K562 (cell line): Measurements from ENCODE around the gene SFR1. TPM values are rescaled to one million over a fixed set of nuclear protein-coding genes. Genes with fewer than 3 reads are reported as not detected.
A peak's percentile ranks its signal among the peaks of the same experiment; 100 is the strongest.

Source experiments
- EGR1 ChIP-seq: fragments of 450-650 bp; conservative IDR thresholded peaks from 2 replicates; pipeline ENCODE4 v1.6.1; 2017; ENCODE audit warnings: mild to moderate bottlenecking
- EP300 ChIP-seq: IDR thresholded peaks from 2 replicates; pipeline ENCODE4 v1.6.1; 2012; ENCODE audit warnings: low read length, improper control_type of control experiment
- FOXP1 ChIP-seq: sonication (generic); formaldehyde crosslinking; IDR thresholded peaks from 2 replicates; pipeline ENCODE4 v1.8.0; 2022; ENCODE audit warnings: mild to moderate bottlenecking, missing genetic modification reagents
- HIVEP1 ChIP-seq: fragments of 250-450 bp; sonication (Bioruptor Pico); IDR thresholded peaks from 2 replicates; pipeline ENCODE4 v1.4.0; 2020; ENCODE audit warnings: mild to moderate bottlenecking
- IFI16 ChIP-seq: fragments of 250-450 bp; sonication (Bioruptor Pico); IDR thresholded peaks from 2 replicates; pipeline ENCODE4 v2.1.2; 2022; ENCODE audit warnings: mild to moderate bottlenecking, inconsistent platforms
- KLF1 ChIP-seq: fragments of 450-650 bp; IDR thresholded peaks from 2 replicates; pipeline ENCODE4 v1.6.1; 2016; ENCODE audit warnings: missing genetic modification characterization, missing compliant biosample characterization
- MAFK ChIP-seq: IDR thresholded peaks from 2 replicates; pipeline ENCODE4 v1.6.1; 2011; ENCODE audit warnings: low read length, improper control_type of control experiment
- MECOM ChIP-seq: fragments of 250-450 bp; sonication (Bioruptor Pico); IDR thresholded peaks from 2 replicates; pipeline ENCODE4 v1.8.0; 2022; ENCODE audit warnings: inconsistent platforms
- MTA3 ChIP-seq: fragments of 450-650 bp; formaldehyde crosslinking; IDR thresholded peaks from 2 replicates; pipeline ENCODE4 v1.6.1; 2017; ENCODE audit warnings: mild to moderate bottlenecking, borderline replicate concordance
- NFYB ChIP-seq: IDR thresholded peaks from 2 replicates; pipeline ENCODE4 v1.6.1; 2011; ENCODE audit warnings: mild to moderate bottlenecking, moderate library complexity; ENCODE audit not compliant: insufficient read length; ENCODE audit errors: extremely low read depth
- PPARD ChIP-seq: fragments of 250-450 bp; sonication (Bioruptor Pico); IDR thresholded peaks from 2 replicates; pipeline ENCODE4 v1.8.0; 2022; ENCODE audit warnings: inconsistent platforms, mild to moderate bottlenecking, moderate library complexity
- PRPF4 ChIP-seq: fragments of 200-400 bp; formaldehyde crosslinking; IDR thresholded peaks from one replicate; pipeline ENCODE4 v1.6.1; 2017; ENCODE audit warnings: low read length, low read depth, mild to moderate bottlenecking; ENCODE audit not compliant: insufficient read depth, poor library complexity, severe bottlenecking
- RAD51 ChIP-seq: fragments of 450-650 bp; IDR thresholded peaks from 2 replicates; pipeline ENCODE4 v1.7.1; 2016; ENCODE audit warnings: low read depth, mild to moderate bottlenecking, borderline replicate concordance
- TAF9B ChIP-seq: fragments of 450-650 bp; IDR thresholded peaks from 2 replicates; pipeline ENCODE4 v1.6.1; 2018; ENCODE audit warnings: mild to moderate bottlenecking; ENCODE audit not compliant: partially characterized antibody
- ZNF316 ChIP-seq: fragments of 450-650 bp; IDR thresholded peaks from 2 replicates; pipeline ENCODE4 v1.6.1; 2016
- polyA plus RNA-seq, 8 experiments: library from polyadenylated mRNA; depleted of rRNA in 4 of 8; stranded (reverse) in 5 of 8; unstranded in 3 of 8; fragments of >200 nt; fragmentation: Nextera tagmentation in 2 of 8; fragmentation: Illumina TruSeq in 1 of 8; extraction: Ambion mirVana in 2 of 8; extraction: Trizol in 1 of 8; gene quantifications; 2 replicates each; pipeline versions ENCODE4 v1.2.1 to v1.2.3, GENCODE V29; 2011 to 2014; ENCODE audit warnings: inconsistent platforms in 1 of 8, missing spikeins in 1 of 8
- total RNA-seq, 7 experiments: library from RNA; depleted of rRNA in 6 of 7; stranded (reverse); fragments of >200 nt in 6 of 7; fragmentation: Illumina TruSeq in 2 of 7; extraction: Trizol in 2 of 7; gene quantifications; 2 replicates each; pipeline versions ENCODE4 v1.2.1 to v1.2.3, GENCODE V29; 2011 to 2021; ENCODE audit warnings: low replicate concordance in 1 of 7
- TF ChIP-seq, protein P1 (sequence below), 2 experiments: IDR thresholded peaks in 1 of 2; conservative IDR thresholded peaks in 1 of 2; 2 replicates each; pipeline ENCODE4 v1.6.1; 2016; ENCODE audit warnings: low read depth in 2 of 2, mild to moderate bottlenecking in 1 of 2, missing compliant biosample characterization in 1 of 2, missing genetic modification characterization in 1 of 2, moderate library complexity in 1 of 2
- TF ChIP-seq, protein P2 (sequence below): fragments of 450-650 bp; IDR thresholded peaks from 2 replicates; pipeline ENCODE4 v1.6.1; 2017; ENCODE audit warnings: antibody characterized with exemption, mild to moderate bottlenecking
- TF ChIP-seq, protein P3 (sequence below): fragments of 450-650 bp; IDR thresholded peaks from 2 replicates; pipeline ENCODE4 v1.6.1; 2016; ENCODE audit warnings: antibody characterized with exemption
- TF ChIP-seq, protein P4 (sequence below): fragments of 450-650 bp; conservative IDR thresholded peaks from 2 replicates; pipeline ENCODE4 v1.6.1; 2016; ENCODE audit warnings: missing genetic modification characterization, low read depth, mild to moderate bottlenecking, missing compliant biosample characterization, moderate library complexity

Gene SFR1
- total and polyA plus RNA-seq, 9 of the 15 experiments (the other 6 are each of a cell fraction or from before 2014, with no cell fraction given), result 4.3 to 18.7 (median 9.1) TPM

DNA sequence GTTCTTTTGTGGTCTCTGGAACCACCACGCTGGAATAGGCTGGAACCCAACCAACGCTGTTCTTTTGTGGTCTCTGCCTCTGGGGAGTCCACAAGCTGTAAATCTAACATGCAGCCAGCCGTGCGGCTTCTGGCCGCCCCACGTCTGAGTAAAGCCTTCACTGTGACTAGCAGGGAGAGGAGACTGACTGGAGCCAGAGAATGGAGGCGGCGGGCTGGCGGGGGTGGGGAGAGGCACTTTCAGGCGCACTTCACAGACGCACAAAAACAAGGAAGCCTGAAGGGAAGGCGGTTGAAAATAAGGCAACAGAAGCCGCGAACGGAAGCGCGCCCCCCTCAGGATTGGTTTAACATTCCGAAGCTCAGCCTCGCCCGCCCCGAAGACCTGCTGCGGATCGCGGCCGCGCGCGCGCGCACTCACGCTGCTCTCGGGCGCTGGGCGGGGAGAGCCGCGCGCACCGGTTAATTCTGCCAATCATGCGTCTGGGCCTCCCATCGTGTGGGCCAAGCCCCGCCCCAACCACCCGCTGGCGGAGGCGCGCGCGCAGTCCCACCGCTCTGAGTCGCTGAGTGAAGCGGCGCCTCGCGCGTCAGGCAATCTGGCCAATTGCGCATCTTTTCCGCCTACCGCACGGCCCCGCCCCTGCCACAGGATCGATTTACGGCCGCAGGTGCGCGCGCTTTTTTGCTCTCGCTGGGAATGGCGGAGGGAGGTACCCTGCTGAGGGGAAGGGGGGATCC lies at the start of gene SFR1 (continued):
- TF ChIP-seq, protein P1, sequence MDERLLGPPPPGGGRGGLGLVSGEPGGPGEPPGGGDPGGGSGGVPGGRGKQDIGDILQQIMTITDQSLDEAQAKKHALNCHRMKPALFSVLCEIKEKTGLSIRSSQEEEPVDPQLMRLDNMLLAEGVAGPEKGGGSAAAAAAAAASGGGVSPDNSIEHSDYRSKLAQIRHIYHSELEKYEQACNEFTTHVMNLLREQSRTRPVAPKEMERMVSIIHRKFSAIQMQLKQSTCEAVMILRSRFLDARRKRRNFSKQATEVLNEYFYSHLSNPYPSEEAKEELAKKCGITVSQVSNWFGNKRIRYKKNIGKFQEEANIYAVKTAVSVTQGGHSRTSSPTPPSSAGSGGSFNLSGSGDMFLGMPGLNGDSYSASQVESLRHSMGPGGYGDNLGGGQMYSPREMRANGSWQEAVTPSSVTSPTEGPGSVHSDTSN (CRISPR knock-in tag; IDR thresholded peaks at IDR 0.05; ENCODE audit: low read depth), result peak; percentile 56; the same call in 1 of the 2 replicates
- TF ChIP-seq, protein P1 (tag; conservative IDR thresholded peaks at IDR 0.05; ENCODE audit: low read depth), result peak; percentile 78
- peak; percentile 50 for TF ChIP-seq NFYB
- no peak for TF ChIP-seq FOXP1
- peak; percentile 47; the same call in 1 of the 2 replicates for TF ChIP-seq MTA3
- TF ChIP-seq, protein P2, sequence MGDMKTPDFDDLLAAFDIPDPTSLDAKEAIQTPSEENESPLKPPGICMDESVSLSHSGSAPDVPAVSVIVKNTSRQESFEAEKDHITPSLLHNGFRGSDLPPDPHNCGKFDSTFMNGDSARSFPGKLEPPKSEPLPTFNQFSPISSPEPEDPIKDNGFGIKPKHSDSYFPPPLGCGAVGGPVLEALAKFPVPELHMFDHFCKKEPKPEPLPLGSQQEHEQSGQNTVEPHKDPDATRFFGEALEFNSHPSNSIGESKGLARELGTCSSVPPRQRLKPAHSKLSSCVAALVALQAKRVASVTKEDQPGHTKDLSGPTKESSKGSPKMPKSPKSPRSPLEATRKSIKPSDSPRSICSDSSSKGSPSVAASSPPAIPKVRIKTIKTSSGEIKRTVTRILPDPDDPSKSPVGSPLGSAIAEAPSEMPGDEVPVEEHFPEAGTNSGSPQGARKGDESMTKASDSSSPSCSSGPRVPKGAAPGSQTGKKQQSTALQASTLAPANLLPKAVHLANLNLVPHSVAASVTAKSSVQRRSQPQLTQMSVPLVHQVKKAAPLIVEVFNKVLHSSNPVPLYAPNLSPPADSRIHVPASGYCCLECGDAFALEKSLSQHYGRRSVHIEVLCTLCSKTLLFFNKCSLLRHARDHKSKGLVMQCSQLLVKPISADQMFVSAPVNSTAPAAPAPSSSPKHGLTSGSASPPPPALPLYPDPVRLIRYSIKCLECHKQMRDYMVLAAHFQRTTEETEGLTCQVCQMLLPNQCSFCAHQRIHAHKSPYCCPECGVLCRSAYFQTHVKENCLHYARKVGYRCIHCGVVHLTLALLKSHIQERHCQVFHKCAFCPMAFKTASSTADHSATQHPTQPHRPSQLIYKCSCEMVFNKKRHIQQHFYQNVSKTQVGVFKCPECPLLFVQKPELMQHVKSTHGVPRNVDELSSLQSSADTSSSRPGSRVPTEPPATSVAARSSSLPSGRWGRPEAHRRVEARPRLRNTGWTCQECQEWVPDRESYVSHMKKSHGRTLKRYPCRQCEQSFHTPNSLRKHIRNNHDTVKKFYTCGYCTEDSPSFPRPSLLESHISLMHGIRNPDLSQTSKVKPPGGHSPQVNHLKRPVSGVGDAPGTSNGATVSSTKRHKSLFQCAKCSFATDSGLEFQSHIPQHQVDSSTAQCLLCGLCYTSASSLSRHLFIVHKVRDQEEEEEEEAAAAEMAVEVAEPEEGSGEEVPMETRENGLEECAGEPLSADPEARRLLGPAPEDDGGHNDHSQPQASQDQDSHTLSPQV, result no peak
- no peak for TF ChIP-seq MECOM
- no peak for TF ChIP-seq IFI16 (CRISPR knock-in tag)
- TF ChIP-seq PRPF4, result no peak
- TF ChIP-seq, protein P3, sequence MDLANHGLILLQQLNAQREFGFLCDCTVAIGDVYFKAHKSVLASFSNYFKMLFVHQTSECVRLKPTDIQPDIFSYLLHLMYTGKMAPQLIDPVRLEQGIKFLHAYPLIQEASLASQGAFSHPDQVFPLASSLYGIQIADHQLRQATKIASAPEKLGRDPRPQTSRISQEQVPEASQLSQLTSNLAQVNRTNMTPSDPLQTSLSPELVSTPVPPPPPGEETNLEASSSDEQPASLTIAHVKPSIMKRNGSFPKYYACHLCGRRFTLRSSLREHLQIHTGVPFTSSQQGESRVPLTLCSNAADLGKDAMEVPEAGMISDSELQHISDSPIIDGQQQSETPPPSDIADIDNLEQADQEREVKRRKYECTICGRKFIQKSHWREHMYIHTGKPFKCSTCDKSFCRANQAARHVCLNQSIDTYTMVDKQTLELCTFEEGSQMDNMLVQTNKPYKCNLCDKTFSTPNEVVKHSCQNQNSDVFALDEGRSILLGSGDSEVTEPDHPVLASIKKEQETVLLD, result no peak
- no peak for TF ChIP-seq PPARD (CRISPR knock-in tag)
- TF ChIP-seq EP300, result peak; percentile 69
- TF ChIP-seq, protein P4, sequence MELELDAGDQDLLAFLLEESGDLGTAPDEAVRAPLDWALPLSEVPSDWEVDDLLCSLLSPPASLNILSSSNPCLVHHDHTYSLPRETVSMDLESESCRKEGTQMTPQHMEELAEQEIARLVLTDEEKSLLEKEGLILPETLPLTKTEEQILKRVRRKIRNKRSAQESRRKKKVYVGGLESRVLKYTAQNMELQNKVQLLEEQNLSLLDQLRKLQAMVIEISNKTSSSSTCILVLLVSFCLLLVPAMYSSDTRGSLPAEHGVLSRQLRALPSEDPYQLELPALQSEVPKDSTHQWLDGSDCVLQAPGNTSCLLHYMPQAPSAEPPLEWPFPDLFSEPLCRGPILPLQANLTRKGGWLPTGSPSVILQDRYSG (tag), result no peak
- no peak for TF ChIP-seq MAFK
- no peak for TF ChIP-seq HIVEP1 (CRISPR knock-in tag)
- TF ChIP-seq KLF1 (tag), result no peak
- no peak for TF ChIP-seq ZNF316
- peak; percentile 80 for TF ChIP-seq EGR1
- peak; percentile 42 for TF ChIP-seq TAF9B
- no peak for TF ChIP-seq RAD51
